GM19372 (cell line): ENCODE data around the gene EPHA2.
"Not testable (repeated sequence)": the region's sequence is repeated elsewhere in the genome, so short reads cannot be mapped to it uniquely, and the experiment has no call there.

Experiments
- ATAC-seq: cut with Tn5 transposase; IDR thresholded peaks from one replicate; pipeline ENCODE4 v1.9.1; 2021; ENCODE audit warnings: mild to moderate bottlenecking, low read depth, moderate library complexity; ENCODE audit not compliant: unreplicated experiment

The EPHA2 gene

DNA sequence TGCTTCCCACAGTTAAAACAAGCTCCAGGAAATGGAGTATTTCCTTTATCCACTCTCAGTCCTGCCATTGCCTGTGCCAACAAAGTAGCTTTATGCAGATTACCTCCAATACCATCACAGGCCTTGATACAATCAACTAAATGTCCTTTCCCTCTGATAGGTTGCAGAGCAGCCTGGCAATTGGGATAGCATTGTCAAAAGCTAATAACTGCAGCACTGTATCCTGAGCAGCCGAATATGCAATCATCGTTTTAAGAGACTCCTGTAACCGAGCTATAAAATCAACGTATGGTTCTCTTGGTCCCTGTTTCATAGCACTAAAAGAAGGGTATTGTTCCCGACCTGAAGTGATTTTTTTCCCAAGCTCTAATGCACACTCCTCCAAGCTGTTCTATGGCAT lies 48.8 kb downstream of the EPHA2 start:
- not testable (repeated sequence) for ATAC-seq

GRCh38 chr1:16101623-16102022 lies 54.2 kb downstream of the EPHA2 start:
- no peak for ATAC-seq

GRCh38 chr1:16099412-16099811 lies 56.5 kb downstream of the EPHA2 start:
- ATAC-seq, result no peak

DNA sequence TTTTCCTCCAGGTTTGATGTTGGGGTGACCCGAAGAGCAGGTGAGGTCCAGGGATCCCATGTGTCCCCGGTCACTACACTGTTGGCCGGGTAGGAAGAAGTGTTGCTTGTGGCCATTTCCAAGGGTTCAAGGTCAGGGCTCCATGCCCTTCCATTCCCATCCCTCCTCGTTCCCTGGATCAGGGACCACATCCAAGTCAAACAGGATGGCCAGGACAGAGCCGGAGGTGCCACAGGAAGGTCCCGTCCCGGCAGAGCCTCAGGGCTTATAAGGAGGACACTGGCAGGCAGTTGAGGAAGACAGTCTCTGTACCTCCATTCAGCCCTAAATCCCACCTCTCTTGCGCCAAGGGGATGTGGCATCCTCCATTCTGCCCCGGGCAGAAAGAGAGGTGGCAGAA lies 60.4 kb downstream of the EPHA2 start:
- no peak for ATAC-seq

- ATAC-seq, result no peak
Observed at GRCh38 chr1:16094453-16095158, 61.3 kb downstream of the EPHA2 start.

- ATAC-seq, result no peak
Observed at GRCh38 chr1:16093611-16094010, 62.3 kb downstream of the EPHA2 start.

GRCh38 chr1:16092923-16093511 lies 62.9 kb downstream of the EPHA2 start:
- ATAC-seq, result no peak

DNA sequence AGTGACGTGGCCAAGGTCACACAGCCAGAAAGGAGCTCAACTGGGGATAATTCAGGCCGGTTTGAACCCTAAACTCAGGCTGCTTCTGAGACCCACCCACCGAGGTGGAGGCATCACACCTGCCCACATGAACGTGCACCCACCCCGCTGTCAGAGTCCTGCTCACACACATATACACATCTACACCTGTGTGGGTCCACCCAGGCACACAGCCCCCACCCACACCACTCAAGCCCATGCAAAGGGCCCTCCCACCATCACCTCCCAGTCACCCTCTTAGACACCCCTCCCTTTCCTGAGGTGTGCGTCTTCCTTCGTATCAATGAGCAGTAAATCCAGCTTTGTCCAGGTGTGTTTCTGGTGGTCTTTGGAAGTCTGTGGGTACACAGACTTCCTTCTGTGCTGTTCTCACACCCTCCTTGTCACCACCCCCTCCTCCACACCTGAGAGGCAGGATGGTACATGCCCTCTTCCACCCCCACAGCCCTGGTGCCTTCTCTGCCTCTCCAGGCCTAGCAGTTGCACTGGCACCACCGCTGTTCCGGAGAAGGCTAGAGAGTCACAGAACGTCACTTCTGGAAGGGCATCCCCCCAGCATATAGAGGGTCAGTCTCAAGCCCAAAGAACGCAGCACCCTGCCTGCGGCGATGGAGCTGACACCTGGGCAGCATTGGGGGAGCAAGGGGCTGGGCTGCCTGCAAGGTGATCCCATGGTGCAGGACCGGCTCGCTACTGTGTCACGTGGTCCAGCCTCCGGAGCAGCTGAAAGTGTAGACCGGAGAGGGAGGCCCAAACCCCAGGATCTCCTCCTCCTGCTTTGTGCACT lies 63.6 kb downstream of the EPHA2 start:
- no peak for ATAC-seq

GRCh38 chr1:16091296-16091695 lies 64.6 kb downstream of the EPHA2 start:
- ATAC-seq, result no peak

GRCh38 chr1:16090076-16090826 lies 65.6 kb downstream of the EPHA2 start:
- no peak for ATAC-seq

DNA sequence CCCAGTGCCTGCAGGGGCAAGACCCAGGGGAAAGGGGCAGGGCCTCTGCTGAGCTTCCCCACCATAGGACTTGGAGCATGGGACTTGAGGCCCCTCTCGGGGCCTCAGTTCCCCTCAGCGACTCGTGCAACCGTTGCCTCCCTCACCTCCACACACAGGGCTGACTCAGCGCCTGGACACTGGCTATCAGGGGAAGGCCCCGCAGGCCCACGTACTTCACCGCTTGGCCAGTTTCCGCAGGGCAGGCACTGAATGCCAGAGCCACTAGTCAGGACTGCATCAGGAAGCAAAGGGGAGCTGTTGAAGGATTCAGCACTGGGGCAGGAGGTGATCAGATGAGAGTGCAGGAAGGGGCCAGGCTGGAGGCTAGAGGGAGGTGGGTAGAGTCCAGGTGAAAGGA lies 66.9 kb downstream of the EPHA2 start:
- no peak for ATAC-seq

GRCh38 chr1:16088351-16088911 lies 67.4 kb downstream of the EPHA2 start:
- ATAC-seq, result no peak

GRCh38 chr1:16087733-16088132 lies 68.1 kb downstream of the EPHA2 start:
- no peak for ATAC-seq

- no peak for ATAC-seq
Observed at GRCh38 chr1:16085522-16085921, 70.3 kb downstream of the EPHA2 start.

GRCh38 chr1:16083486-16083885 lies 72.4 kb downstream of the EPHA2 start:
- no peak for ATAC-seq

GRCh38 chr1:16082283-16083038 lies 73.4 kb downstream of the EPHA2 start:
- ATAC-seq, result no peak

GRCh38 chr1:16081636-16082035 lies 74.2 kb downstream of the EPHA2 start:
- no peak for ATAC-seq

DNA sequence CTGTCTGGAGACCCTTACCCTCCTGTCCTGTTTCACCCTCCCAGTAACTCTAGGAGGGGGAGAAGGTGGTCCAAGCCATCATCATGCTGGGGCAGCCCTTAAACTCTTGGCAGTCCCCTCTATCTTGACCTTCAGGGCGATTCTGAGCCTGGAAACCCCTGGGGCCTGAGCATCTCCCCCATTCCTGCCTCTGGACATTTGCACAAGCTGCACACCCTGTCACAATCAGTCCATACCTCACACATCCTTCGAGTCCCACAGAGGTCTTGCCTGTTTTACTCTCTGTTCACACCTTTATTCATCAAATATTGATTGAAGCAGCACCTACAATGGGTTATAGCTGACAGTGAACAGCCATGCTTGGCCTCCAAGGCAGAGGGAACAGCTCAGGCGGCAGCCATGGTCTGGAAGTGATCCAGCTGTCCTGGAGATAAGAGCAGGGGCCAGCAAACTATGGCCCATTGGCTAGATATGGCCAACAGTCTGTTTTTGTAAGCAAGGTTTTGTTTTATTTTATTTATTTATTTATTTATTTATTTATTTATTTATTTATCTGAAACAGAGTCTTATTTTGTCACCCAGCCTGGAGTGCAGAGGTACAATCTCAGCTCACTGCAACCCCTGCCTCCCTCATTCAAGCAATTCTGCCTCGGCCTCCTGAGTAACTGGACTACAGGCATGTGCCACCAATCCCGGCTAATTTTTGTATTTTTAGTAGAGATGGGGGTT lies 75.3 kb downstream of the EPHA2 start:
- no peak for ATAC-seq
